HL-60 (cell line): ENCODE results near the gene SYT15B.
"Not testable (repeated sequence)": the region's sequence is repeated elsewhere in the genome, so short reads cannot be mapped to it uniquely, and the experiment has no call there.

ENCODE experiments used
- CTCF ChIP-seq: IDR thresholded peaks from one replicate; pipeline ENCODE4 v1.5.1; 2011; ENCODE audit warnings: low read length, control low read depth, inconsistent platforms; ENCODE audit not compliant: insufficient read depth
- GABPA ChIP-seq: IDR thresholded peaks from 2 replicates; pipeline ENCODE4 v1.6.1; 2012; ENCODE audit warnings: low read depth
- POLR2AphosphoS5 ChIP-seq: IDR thresholded peaks from 2 replicates; pipeline ENCODE4 v1.6.1; 2012; ENCODE audit warnings: low read depth
- SPI1 ChIP-seq: IDR thresholded peaks from 2 replicates; pipeline ENCODE4 v1.6.1; 2012; ENCODE audit warnings: low read depth, mild to moderate bottlenecking, borderline replicate concordance
- TF ChIP-seq, protein P1 (sequence below): IDR thresholded peaks from 2 replicates; pipeline ENCODE4 v1.6.1; 2012; ENCODE audit warnings: low read depth; ENCODE audit not compliant: insufficient replicate concordance

DNA sequence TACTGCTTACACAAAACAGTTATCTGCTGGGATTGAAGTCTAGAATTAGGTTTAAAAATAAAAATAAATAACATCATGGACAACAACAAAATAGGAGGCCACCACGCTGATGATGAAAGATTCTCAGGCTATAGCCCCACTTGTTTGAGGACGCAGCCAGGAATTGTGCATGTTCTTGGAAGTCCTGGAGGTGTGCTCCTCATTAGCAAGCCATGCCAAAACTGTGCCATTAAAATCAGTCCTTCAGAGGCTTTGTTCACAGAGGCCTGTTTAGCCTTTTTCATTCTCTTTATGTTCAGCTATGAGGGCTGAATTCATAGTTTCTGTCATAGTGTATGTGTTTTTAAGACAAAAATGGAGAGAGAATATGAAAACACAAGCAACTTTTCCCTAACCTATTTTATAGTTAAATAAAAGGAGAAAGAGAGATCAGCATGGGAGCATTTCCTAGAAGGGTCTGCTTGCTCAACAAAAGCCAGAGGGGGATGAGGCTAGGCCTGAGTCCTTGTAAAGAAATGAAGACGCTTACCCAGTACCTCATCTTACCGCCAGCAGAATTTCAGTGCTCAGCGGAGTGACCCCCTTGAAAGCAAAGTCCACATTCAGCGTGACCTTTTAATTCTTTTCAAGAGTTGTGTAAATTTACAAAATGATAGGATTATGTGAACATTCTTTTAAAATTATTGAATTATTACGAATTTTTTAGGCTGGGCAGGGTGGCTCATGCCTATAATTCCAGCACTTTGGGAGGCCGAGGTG is 46.2 kb downstream of the SYT15B start:
- not testable (repeated sequence) for TF ChIP-seq CTCF, POLR2AphosphoS5, SPI1, GABPA
- TF ChIP-seq, protein P1, sequence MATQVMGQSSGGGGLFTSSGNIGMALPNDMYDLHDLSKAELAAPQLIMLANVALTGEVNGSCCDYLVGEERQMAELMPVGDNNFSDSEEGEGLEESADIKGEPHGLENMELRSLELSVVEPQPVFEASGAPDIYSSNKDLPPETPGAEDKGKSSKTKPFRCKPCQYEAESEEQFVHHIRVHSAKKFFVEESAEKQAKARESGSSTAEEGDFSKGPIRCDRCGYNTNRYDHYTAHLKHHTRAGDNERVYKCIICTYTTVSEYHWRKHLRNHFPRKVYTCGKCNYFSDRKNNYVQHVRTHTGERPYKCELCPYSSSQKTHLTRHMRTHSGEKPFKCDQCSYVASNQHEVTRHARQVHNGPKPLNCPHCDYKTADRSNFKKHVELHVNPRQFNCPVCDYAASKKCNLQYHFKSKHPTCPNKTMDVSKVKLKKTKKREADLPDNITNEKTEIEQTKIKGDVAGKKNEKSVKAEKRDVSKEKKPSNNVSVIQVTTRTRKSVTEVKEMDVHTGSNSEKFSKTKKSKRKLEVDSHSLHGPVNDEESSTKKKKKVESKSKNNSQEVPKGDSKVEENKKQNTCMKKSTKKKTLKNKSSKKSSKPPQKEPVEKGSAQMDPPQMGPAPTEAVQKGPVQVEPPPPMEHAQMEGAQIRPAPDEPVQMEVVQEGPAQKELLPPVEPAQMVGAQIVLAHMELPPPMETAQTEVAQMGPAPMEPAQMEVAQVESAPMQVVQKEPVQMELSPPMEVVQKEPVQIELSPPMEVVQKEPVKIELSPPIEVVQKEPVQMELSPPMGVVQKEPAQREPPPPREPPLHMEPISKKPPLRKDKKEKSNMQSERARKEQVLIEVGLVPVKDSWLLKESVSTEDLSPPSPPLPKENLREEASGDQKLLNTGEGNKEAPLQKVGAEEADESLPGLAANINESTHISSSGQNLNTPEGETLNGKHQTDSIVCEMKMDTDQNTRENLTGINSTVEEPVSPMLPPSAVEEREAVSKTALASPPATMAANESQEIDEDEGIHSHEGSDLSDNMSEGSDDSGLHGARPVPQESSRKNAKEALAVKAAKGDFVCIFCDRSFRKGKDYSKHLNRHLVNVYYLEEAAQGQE: not testable (repeated sequence)
